ENCODE measurements around the gene PNPLA2.

- TF ChIP-seq EZH2 (IDR thresholded peaks at IDR 0.05) (no peak), CTCF (IDR thresholded peaks at IDR 0.05) (no peak)
Measured at GRCh38 chr11:867856-868358, 49.2 kb downstream of the PNPLA2 start.
